Measurements from ENCODE around the gene PRR23E.

PRR23E gene

GRCh38 chr3:127195417-127195816, 2.5 kb downstream of the PRR23E start:
- Histone ChIP-seq H3K9ac (no peak overlapping the region), H4K20me1 (0 out of 2 replicates have a peak, but pooled peaks cover 11% of the 10 kb centered on the region), H3K36me3 (0 out of 2 replicates have a peak, but pooled peaks cover 9% of the 10 kb centered on the region), H3K4me3 (no peak overlapping the region), H3K27ac (no peak overlapping the region), H3K9me3 (peaks cover 31% of the 10 kb centered on the region), H3K27me3 (no peaks in the 10 kb centered on the region), H3K4me1 (no peaks in the 10 kb centered on the region), H3K4me2 (no peak overlapping the region)
- no peak for TF ChIP-seq Cebpa-rat (IDR thresholded peaks at IDR 0.05)

GRCh38 chr3:127196002-127196401, 3.1 kb downstream of the PRR23E start:
- Histone ChIP-seq H3K4me3 (no peak overlapping the region), H3K27ac (no peak overlapping the region), H3K9me3 (peaks cover 25% of the 10 kb centered on the region), H3K4me1 (no peaks in the 10 kb centered on the region), H3K27me3 (no peaks in the 10 kb centered on the region), H3K4me2 (no peak overlapping the region), H3K36me3 (0 out of 2 replicates have a peak, but pooled peaks cover 9% of the 10 kb centered on the region), H4K20me1 (0 out of 2 replicates have a peak, but pooled peaks cover 15% of the 10 kb centered on the region), H3K9ac (no peak overlapping the region)
- TF ChIP-seq Cebpa-rat (IDR thresholded peaks at IDR 0.05): no peak

GRCh38 chr3:127196466-127197299, 3.8 kb downstream of the PRR23E start:
- no peak overlapping the region for H3K4me2 ChIP-seq
- TF ChIP-seq Cebpa-rat (IDR thresholded peaks at IDR 0.05): no peak

GRCh38 chr3:127197300-127198189, 4.6 kb downstream of the PRR23E start:
- 0 out of 2 replicates have a peak, but pooled peaks cover 15% of the 10 kb centered on the region for H4K20me1 ChIP-seq
- peaks cover 8% of the 10 kb centered on the region; the same call in 1 of the 2 replicates for H3K36me3 ChIP-seq
- no peaks in the 10 kb centered on the region for H3K4me1 ChIP-seq
- H3K27ac ChIP-seq: no peak overlapping the region
- H3K9ac ChIP-seq: no peak overlapping the region
- no peaks in the 10 kb centered on the region for H3K27me3 ChIP-seq
- H3K4me2 ChIP-seq: no peak overlapping the region
- no peak for TF ChIP-seq Cebpa-rat (IDR thresholded peaks at IDR 0.05)
- peaks cover 15% of the 10 kb centered on the region for H3K9me3 ChIP-seq
- no peak overlapping the region for H3K4me3 ChIP-seq

More at GRCh38 chr3:127196466-127197299, 3.8 kb downstream of the PRR23E start:
- H3K36me3 ChIP-seq: 0 out of 2 replicates have a peak, but pooled peaks cover 9% of the 10 kb centered on the region
- H3K4me1 ChIP-seq: no peaks in the 10 kb centered on the region
- H4K20me1 ChIP-seq: 0 out of 2 replicates have a peak, but pooled peaks cover 15% of the 10 kb centered on the region
- H3K4me3 ChIP-seq: no peak overlapping the region
- peaks cover 19% of the 10 kb centered on the region for H3K9me3 ChIP-seq
- H3K9ac ChIP-seq: no peak overlapping the region
- H3K27me3 ChIP-seq: no peaks in the 10 kb centered on the region
- H3K27ac ChIP-seq: no peak overlapping the region

GRCh38 chr3:127200086-127200691, 7.3 kb downstream of the PRR23E start:
- Histone ChIP-seq H3K9me3 (peaks cover 27% of the 10 kb centered on the region), H3K4me1 (no peaks in the 10 kb centered on the region), H4K20me1 (peaks cover 21% of the 10 kb centered on the region), H3K27ac (no peak overlapping the region), H3K9ac (no peak overlapping the region), H3K36me3 (peaks cover 24% of the 10 kb centered on the region), H3K4me2 (no peak overlapping the region), H3K4me3 (no peak overlapping the region), H3K27me3 (no peaks in the 10 kb centered on the region)
- no peak for TF ChIP-seq Cebpa-rat (IDR thresholded peaks at IDR 0.05)

GRCh38 chr3:127203024-127203423, 10.1 kb downstream of the PRR23E start:
- Histone ChIP-seq H4K20me1 (peaks cover 38% of the 10 kb centered on the region), H3K9me3 (peaks cover 29% of the 10 kb centered on the region), H3K4me1 (peaks cover 19% of the 10 kb centered on the region), H3K9ac (no peak overlapping the region), H3K27me3 (no peaks in the 10 kb centered on the region), H3K4me3 (no peak overlapping the region), H3K36me3 (peaks cover 47% of the 10 kb centered on the region), H3K27ac (no peak overlapping the region), H3K4me2 (no peak overlapping the region)
- no peak for TF ChIP-seq Cebpa-rat (IDR thresholded peaks at IDR 0.05)

- H3K4me3 ChIP-seq: no peak overlapping the region
- peaks cover 39% of the 10 kb centered on the region for H3K4me1 ChIP-seq
- H3K9me3 ChIP-seq: peaks cover 29% of the 10 kb centered on the region
- TF ChIP-seq Cebpa-rat (IDR thresholded peaks at IDR 0.05): no peak
- H4K20me1 ChIP-seq: peaks cover 58% of the 10 kb centered on the region
- H3K27ac ChIP-seq: no peak overlapping the region
- H3K27me3 ChIP-seq: no peaks in the 10 kb centered on the region
- H3K4me2 ChIP-seq: no peak overlapping the region
- no peak overlapping the region for H3K9ac ChIP-seq
- H3K36me3 ChIP-seq: peaks cover 67% of the 10 kb centered on the region
Measured at GRCh38 chr3:127204841-127205582, 12.1 kb downstream of the PRR23E start.

GRCh38 chr3:127206154-127206553, 13.2 kb downstream of the PRR23E start:
- Histone ChIP-seq H3K4me1 (peaks cover 51% of the 10 kb centered on the region), H3K9ac (no peak overlapping the region), H3K36me3 (peaks cover 75% of the 10 kb centered on the region), H3K4me2 (peak overlapping the region; percentile 61), H3K4me3 (no peak overlapping the region), H3K27me3 (no peaks in the 10 kb centered on the region), H4K20me1 (peaks cover 63% of the 10 kb centered on the region), H3K9me3 (peaks cover 29% of the 10 kb centered on the region), H3K27ac (peak overlapping the region; percentile 58)
- TF ChIP-seq Cebpa-rat (IDR thresholded peaks at IDR 0.05): no peak

All from BLaER1 (cell line).